Measurements from ENCODE around the gene AIDA. TPM values are rescaled to one million over a fixed set of nuclear protein-coding genes. Genes with fewer than 3 reads are reported as not detected.

Gene AIDA
- total RNA-seq, 4 donors from 2014 or later, result 25.8 to 41.4 (median 36.4) TPM

DNA sequence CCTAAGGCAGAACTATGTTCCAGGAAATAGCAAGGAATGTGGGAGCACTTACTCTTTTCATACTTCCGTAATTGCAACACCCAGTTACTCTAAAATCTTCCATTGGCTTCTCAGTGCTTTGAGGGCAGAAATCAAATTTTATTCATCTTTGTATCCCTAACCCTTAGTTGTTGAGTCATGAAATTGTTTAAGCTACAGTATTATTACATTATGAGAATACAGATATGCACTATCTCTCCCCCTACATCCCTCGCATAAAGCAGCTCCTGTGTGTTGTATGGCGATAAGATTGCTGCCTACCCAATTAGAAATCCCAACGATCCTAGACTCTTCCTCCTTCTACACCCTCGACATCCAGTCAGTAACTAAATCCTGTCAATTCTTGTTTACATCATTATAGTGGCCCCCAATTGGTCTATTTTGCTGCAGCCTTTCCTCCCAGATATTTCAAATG, 2.6 kb downstream of the AIDA start:
- H3K9me3 ChIP-seq, result no peaks in the 10 kb centered on the region
- in situ Hi-C loops (cut with MboI; ENCODE audit: low pct_ligation_motif_present in 1 of 4, low pct_unique_long_range_greater_than_20kb in 1 of 4, low sequenced_read_pairs in 3 of 4), result loop anchor here in 1 of 4 donors (10.0 kb wide), 1 partner anchor 55 kb away; no protein-coding TSS in a partner anchor
- no peak overlapping the region for H3K4me3 ChIP-seq
- no peaks in the 10 kb centered on the region for H3K36me3 ChIP-seq
- TF ChIP-seq POLR2A (IDR thresholded peaks at IDR 0.05), result no peak
- 79 to 82% methylated on average over 5 of the region's 5 CpGs for WGBS, 2 donors (ENCODE audit: low coverage in 1 of 2)
- H3K4me1 ChIP-seq, result peaks cover 15 to 35% (median 17%) of the 10 kb centered on the region in 4 donors
- no peaks in the 10 kb centered on the region for H3K27me3 ChIP-seq
- H3K27ac ChIP-seq, result no peak overlapping the region
- intact Hi-C loops (cut with DNase I; ENCODE audit: low total_unique reads), result no loop called here
- no peak for DNase-seq

DNA sequence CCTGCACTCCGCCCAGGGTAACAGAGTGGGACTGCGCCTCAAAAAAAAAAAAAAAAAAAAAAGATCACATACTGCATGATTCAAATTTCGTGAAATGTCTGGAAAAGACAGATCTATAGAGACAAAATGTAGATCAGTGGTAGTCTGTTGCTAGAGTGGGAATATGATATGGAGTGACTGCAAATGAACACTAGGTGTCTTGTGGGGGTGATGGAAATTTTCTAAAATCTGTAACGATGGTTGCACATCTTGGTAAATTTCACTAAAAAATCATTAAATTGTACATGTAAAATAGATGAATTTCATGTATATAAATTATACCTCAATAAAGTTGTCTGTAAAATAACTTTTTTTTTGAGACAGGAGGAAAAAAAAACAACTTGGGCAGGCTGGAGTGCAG, 5.5 kb downstream of the AIDA start:
- DNase-seq, result no peak
- intact Hi-C loops (cut with DNase I; ENCODE audit: low total_unique reads) (no loop called here), in situ Hi-C loops (cut with MboI; ENCODE audit: low pct_ligation_motif_present in 1 of 4, low pct_unique_long_range_greater_than_20kb in 1 of 4, low sequenced_read_pairs in 3 of 4) (no loop called here)
- no peaks in the 10 kb centered on the region for H3K27me3 ChIP-seq
- no peaks in the 10 kb centered on the region for H3K9me3 ChIP-seq
- 69 to 89% methylated on average over 2 to 4 of the region's 4 CpGs for WGBS, 2 donors (ENCODE audit: low coverage in 1 of 2)
- TF ChIP-seq POLR2A (IDR thresholded peaks at IDR 0.05), result no peak
- TF ChIP-seq, protein P1, sequence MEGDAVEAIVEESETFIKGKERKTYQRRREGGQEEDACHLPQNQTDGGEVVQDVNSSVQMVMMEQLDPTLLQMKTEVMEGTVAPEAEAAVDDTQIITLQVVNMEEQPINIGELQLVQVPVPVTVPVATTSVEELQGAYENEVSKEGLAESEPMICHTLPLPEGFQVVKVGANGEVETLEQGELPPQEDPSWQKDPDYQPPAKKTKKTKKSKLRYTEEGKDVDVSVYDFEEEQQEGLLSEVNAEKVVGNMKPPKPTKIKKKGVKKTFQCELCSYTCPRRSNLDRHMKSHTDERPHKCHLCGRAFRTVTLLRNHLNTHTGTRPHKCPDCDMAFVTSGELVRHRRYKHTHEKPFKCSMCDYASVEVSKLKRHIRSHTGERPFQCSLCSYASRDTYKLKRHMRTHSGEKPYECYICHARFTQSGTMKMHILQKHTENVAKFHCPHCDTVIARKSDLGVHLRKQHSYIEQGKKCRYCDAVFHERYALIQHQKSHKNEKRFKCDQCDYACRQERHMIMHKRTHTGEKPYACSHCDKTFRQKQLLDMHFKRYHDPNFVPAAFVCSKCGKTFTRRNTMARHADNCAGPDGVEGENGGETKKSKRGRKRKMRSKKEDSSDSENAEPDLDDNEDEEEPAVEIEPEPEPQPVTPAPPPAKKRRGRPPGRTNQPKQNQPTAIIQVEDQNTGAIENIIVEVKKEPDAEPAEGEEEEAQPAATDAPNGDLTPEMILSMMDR (IDR thresholded peaks at IDR 0.05), result peak in 2 of 5 experiments; percentile 16 to 20
- no peak overlapping the region for H3K4me3 ChIP-seq
- H3K36me3 ChIP-seq, result peaks cover 0 to 12% (median under 1%) of the 10 kb centered on the region in 4 donors
- no peak overlapping the region for H3K27ac ChIP-seq
- peaks cover 10 to 26% (median 13%) of the 10 kb centered on the region in 4 donors for H3K4me1 ChIP-seq

DNA sequence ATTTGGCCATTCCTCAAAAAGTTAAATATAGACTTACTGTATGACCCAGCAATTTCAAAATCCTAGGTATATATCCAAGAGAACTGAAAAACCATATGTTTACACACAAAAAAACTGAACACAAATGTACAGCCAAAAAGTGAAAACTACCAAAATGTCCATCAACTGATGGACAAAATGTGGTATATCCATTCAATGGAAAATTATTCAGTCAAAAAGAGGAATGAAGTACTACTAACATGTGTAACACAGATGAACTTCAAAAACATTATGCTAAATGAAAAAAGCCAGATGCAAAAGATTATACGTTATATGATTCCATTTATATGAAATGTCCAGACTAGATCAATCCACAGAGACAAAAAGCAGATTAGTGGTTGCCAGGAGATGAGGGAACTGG, 8.0 kb downstream of the AIDA start:
- no peak overlapping the region for H3K4me3 ChIP-seq
- in situ Hi-C loops (cut with MboI; ENCODE audit: low pct_ligation_motif_present in 1 of 4, low pct_unique_long_range_greater_than_20kb in 1 of 4, low sequenced_read_pairs in 3 of 4), result no loop called here
- H3K36me3 ChIP-seq, result peaks cover 0 to 24% (median under 1%) of the 10 kb centered on the region in 4 donors
- peaks cover 0 to 6% (median 0%) of the 10 kb centered on the region in 4 donors for H3K4me1 ChIP-seq
- H3K27ac ChIP-seq, result no peak overlapping the region
- H3K27me3 ChIP-seq, result no peaks in the 10 kb centered on the region
- TF ChIP-seq, protein P1 (IDR thresholded peaks at IDR 0.05), result no peak
- TF ChIP-seq EP300 (IDR thresholded peaks at IDR 0.05; ENCODE audit: low read depth) (no peak), POLR2A (IDR thresholded peaks at IDR 0.05) (no peak), POLR2AphosphoS5 (IDR thresholded peaks at IDR 0.05) (no peak)
- no peaks in the 10 kb centered on the region for H3K9me3 ChIP-seq
- 96 to 100% methylated on average over 1 of the region's 1 CpG for WGBS, 2 donors (ENCODE audit: low coverage in 1 of 2)
- no peak for DNase-seq
- intact Hi-C loops (cut with DNase I; ENCODE audit: low total_unique reads), result no loop called here

- H3K4me1 ChIP-seq, result no peaks in the 10 kb centered on the region
- 69 to 74% methylated on average over 4 of the region's 4 CpGs for WGBS, 2 donors (ENCODE audit: low coverage in 1 of 2)
- intact Hi-C loops (cut with DNase I; ENCODE audit: low total_unique reads), result no loop called here
- TF ChIP-seq EP300 (IDR thresholded peaks at IDR 0.05; ENCODE audit: low read depth) (no peak), POLR2A (IDR thresholded peaks at IDR 0.05) (no peak), POLR2AphosphoS5 (IDR thresholded peaks at IDR 0.05) (no peak)
- TF ChIP-seq, protein P1 (IDR thresholded peaks at IDR 0.05), result no peak
- DNase-seq, result no peak
- H3K27me3 ChIP-seq, result no peaks in the 10 kb centered on the region
- in situ Hi-C loops (cut with MboI; ENCODE audit: low pct_ligation_motif_present in 1 of 4, low pct_unique_long_range_greater_than_20kb in 1 of 4, low sequenced_read_pairs in 3 of 4), result no loop called here
- no peaks in the 10 kb centered on the region for H3K9me3 ChIP-seq
- H3K27ac ChIP-seq, result no peak overlapping the region
- no peak overlapping the region for H3K4me3 ChIP-seq
- H3K36me3 ChIP-seq, result peaks cover 0 to 24% (median under 1%) of the 10 kb centered on the region in 4 donors
These were observed 10.1 kb downstream of the AIDA start for GRCh38 chr1:222702210-222702609.

GRCh38 chr1:222697826-222698225, 14.5 kb downstream of the AIDA start:
- in situ Hi-C loops (cut with MboI; ENCODE audit: low pct_ligation_motif_present in 1 of 4, low pct_unique_long_range_greater_than_20kb in 1 of 4, low sequenced_read_pairs in 3 of 4) (no loop called here), intact Hi-C loops (cut with DNase I; ENCODE audit: low total_unique reads) (no loop called here)
- no peaks in the 10 kb centered on the region for H3K9me3 ChIP-seq
- H3K27me3 ChIP-seq, result no peaks in the 10 kb centered on the region
- H3K27ac ChIP-seq, result no peak overlapping the region
- no peaks in the 10 kb centered on the region for H3K4me1 ChIP-seq
- H3K36me3 ChIP-seq, result peaks cover 0 to 23% (median under 1%) of the 10 kb centered on the region in 4 donors
- no peak for DNase-seq
- no peak overlapping the region for H3K4me3 ChIP-seq
- 77 to 83% methylated on average over 2 of the region's 2 CpGs for WGBS, 2 donors (ENCODE audit: low coverage in 1 of 2)
- TF ChIP-seq EP300 (IDR thresholded peaks at IDR 0.05; ENCODE audit: low read depth) (no peak), POLR2AphosphoS5 (IDR thresholded peaks at IDR 0.05) (no peak), POLR2A (IDR thresholded peaks at IDR 0.05) (no peak)
- TF ChIP-seq, protein P1 (IDR thresholded peaks at IDR 0.05), result no peak
